ENCODE results near the gene CCN5.
"Not testable (repeated sequence)": the region's sequence is repeated elsewhere in the genome, so short reads cannot be mapped to it uniquely, and the experiment has no call there.

The CCN5 gene, protein sequence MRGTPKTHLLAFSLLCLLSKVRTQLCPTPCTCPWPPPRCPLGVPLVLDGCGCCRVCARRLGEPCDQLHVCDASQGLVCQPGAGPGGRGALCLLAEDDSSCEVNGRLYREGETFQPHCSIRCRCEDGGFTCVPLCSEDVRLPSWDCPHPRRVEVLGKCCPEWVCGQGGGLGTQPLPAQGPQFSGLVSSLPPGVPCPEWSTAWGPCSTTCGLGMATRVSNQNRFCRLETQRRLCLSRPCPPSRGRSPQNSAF

DNA sequence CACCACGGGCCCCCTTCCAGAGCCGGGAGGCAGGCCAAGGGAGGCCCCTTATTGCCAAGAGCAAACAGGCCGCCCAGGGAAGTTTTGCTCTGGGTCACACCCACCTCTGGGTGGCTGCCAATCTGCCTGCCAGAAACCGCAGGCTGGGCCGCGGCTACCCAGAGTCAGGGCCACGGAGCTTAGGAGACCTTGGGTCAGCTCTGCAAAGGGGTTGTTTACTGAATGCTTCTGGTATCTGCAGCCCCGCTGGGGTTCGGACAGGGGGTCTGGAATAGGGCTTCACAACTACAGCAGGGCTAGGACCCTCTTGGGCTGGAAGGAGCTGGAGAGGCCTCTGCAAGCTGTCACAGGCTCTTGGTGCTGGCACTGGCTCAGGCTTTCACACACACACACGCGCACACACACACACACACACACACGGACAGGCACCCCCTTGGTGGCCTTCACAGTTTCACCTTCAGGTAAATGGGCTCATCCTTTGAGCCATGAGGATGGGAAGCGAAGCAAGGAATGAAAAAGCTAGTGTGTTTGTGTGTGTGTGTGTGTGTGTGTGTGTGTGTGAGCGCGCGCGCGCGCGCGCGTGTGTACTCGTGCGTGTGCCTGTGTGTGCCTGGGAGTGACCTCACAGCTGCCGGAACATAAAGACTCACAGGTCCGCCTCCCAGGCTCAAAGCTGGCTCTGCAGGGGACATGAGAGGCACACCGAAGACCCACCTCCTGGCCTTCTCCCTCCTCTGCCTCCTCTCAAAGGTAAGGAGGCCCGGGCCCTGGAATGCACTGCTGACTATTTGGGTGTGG, at the start of gene CCN5:
Gene CCN5 (plus strand): TSS at position 669 of the 798 bp plus-strand sequence. CDS start 22 bp downstream, at position 691.
- DNase-seq (ENCODE audit: low read depth in 3 of 3) = no peak

DNA sequence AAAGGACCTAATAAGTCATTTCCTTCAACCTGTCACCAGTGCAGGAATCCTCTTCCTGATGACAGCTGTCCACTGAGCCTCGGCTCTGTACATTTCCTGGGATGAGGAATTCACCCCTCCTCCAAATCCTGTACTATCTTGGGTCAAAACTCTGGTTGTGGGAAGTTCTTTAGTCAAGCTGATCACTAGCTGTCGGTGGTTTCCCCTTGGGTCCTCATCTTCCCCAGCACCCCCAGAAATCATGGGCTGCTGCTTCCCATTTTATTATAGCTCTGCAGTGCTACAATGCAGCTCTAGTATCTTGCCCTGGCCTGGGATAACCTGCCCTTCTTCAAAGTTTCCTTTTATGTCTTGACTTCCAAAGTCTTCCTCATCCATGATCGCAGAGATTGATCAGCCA, 49.1 kb upstream of the CCN5 start:
- DNase-seq (ENCODE audit: low read depth in 3 of 3) = no peak

DNA sequence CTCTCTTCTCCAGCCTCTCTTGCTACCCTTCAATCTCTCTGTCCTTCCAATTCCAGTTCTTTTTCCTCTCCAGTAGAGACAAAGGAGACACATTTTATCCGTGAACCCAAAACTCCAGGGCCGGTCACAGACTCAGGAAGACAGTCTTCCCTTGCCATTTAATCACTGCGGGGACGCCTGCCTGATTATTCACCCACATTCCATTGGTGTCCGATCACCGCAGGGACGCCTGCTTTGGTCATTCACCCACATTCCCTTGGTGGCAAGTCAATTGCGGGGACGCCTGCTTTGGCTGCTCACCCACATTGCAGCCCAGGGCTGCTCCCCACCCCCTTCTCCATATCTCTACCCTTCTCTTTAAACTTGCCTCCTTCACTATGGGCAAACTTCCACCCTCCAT, 44.3 kb upstream of the CCN5 start:
- not testable (repeated sequence) for DNase-seq (ENCODE audit: low read depth in 3 of 3)

DNA sequence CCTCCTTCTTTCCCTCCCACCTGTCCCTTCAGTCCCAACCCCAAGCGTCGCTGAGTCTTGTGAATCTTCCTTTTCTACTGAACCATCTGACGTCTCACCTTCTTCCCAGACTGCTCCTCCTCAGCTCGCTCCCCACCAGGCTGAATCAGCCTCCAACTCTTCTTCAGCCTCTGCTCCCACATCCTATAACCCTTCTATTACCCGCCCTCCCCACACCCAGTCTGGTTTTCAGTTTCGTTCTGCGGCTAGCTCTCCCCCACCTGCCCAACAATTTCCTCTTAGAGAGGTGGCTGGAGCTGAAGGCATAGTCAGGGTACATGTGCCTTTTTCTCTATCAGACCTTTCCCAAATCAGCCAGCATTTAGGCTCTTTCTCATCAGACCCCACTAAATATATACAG, 43.6 kb upstream of the CCN5 start:
- peak; percentile 29 to 59 (median 53) for DNase-seq (ENCODE audit: low read depth in 3 of 3)

DNA sequence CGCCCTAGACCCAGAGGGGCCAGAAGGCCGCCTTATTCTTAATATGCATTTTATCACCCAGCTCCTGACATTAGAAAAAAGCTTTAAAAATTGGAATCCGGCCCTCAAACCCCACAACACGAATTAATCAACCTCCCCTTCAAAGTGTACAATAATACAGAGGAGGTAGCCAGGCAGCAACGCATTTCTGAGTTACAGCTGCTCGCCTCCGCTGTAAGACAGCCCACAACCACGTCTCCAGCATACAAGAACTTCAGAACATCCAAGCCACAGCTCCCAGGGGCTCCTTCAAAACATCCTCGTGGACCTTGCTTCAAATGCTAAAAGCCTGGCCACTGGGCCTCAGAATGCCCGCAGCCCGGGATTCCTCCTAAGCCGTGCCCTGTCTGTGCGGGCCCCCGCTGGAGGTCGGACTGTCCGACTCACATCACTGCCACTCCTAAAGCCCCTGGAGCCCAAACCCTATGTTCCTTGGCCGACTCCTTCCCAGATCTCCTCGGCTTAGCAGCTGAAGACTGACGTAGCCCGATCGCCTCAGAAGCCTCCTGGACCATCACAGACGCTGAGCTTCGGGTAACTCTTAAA, 42.8 kb upstream of the CCN5 start:
- DNase-seq (ENCODE audit: low read depth in 3 of 3) = not testable (repeated sequence)

DNA sequence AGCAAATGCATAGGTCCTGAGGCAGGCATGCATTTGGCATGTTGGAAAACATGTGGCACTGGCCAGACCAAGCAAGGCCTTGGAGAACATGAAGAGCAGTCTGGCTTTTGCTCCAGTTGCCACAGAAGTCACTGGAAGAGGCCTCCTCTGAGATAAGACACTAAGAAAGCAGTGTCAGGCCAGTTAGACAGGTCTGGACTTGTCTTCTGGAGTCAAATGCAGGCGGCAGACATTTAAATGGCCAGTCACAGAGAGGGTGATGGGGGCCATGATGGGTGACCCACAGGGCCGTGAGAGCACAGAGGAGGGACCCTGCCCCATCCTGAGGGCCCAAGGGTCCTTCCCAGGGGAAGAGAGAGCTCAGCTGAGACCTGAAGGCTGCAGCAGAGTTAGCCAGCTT, 36.9 kb upstream of the CCN5 start:
- DNase-seq (ENCODE audit: low read depth in 3 of 3) = no peak

DNA sequence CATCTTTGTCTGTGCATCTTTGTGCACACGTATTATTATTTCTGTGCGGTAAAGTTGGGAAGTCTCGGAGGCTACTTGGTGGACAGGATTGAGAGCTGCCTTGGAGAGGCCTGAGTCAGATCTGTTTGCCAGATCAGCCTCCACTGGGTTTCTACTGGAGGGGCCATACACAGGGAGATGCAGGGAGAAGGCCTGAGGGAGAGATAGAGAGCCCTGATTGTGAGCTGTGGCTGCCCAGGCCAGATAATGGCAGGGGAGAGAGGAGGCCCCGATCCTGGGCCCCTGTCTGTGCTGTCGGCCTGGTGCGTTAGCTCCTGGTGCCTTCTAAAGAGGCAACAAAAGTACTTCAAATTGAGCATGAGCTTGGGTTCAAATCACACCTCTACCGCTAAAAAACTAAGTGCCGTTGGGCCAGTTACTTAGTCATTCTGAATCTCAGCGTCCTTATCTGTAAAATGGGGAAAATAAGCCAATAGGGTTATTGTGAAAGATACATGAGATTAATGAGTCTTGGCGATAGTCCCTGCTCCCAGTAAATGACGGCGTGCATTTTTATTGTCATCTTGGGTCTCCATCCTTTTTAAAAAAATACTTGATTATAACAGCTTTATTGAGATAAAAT, 36.1 kb upstream of the CCN5 start:
- no peak for DNase-seq (ENCODE audit: low read depth in 3 of 3)

DNA sequence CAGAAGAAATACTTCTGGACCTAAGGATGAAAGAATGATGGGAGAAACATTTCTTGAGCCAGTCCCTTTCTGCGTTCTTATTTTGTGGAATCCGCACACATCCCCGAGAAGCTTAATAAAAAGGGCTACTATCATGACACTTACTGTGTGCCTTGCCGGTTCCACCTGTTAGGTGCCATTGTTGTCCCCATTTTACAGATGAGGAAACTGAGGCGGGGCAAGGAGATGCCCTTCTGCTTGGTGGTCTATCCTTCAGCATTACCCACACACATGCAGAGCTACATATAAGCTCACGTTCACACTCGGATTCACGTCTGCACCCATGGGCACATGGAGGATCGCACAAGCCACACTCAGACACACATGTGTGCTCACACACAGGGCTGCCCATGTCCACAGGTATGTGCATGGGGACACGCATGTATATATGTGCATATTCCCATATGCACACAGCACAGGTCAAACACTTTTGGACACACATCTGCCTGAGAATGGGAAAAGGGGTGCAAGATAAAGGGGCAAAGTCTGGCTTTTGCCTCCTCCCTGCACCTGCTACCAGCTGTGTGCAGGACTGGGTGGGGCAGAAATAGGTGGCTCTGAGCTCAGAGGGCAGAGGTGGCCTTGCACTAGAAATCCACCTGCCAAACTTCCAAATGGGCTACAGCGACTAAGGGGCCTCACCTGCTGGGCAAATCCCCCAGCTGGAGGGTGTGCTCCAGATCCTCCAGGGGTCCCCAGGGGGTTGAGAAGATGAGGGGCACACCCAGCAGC, 33.2 kb upstream of the CCN5 start:
- DNase-seq (ENCODE audit: low read depth in 3 of 3) = no peak

DNA sequence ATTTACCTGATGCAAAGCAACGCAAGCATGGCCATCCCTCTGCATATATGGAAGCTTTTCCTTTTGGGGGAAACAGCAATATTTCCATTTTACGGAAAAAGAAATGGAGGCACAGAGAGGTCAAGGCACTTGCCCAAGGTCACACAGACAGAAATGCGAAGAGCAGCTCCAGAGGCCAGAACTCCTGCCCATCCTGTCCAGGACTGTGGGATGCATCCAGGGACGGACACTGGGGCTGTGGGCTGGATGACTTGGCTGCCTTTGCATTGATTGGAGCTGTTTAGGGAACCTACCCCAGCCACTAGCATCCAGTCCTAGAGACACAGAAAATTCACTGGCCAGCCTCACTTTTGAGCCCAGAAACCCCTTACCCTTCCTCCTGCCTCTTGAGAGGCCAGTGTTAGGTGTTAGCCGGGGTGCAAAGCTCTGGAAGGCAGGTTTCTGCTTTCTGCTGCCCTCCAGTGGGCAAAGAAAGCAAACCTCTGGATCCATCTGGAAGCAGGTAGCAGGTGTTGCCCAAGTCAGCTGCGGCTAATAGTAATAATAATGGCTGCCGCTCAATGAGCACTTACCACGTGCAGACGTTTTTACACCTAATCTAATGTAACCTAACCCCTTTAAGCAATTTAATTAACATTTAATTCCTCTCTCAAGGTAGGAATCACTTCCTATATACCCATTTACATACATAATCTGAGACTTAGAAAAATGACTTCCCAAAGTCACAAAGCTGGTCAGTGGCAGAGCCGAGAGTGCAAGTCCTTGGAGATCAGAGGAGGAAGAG, 31.7 kb upstream of the CCN5 start:
- peak; percentile 5 to 50 (median 29) for DNase-seq (ENCODE audit: low read depth in 3 of 3)

DNA sequence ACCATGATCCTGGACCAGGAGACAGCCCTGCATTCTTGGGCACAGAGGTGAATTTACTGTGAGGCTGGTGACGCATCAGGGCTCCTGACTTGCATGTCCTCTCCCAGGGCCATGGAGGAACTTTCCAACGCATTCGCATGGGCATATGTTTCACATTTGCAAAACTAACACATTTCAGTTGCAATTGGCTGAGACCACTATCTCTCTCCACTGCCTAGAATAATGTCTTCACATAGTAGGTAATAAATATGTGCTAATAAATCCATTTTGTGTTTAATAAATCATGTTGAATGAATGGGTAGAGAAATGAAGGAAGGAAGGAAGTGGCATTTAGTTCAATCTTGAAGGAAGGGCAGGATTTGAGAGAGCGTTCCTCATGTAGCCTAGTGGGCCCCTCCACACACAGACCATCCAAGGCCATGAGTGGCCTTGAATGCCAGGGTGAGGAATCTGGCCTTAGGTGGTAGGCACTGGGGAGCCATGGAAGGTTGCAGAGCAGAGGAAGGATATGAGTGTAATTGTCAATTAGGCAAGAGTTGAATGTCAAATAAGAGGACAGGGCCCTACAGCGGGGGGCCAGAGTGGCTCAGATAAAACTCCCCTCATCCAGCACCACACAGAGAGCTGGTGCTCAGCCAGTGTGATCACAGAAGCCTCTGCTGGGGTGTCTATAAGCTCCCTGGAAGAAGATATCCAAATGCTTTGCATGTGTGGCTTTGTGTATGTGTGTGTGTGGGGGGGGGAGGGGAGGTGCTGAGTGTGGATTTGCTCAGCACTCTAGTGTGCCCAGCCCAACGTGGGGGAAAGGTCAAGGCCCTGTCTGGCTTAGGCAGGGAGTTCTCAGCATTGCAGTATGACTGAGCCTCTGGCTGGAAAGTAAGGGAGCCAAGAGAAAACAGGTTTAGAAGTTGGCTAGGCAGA, 30.9 kb upstream of the CCN5 start:
- DNase-seq (ENCODE audit: low read depth in 3 of 3) = no peak

DNA sequence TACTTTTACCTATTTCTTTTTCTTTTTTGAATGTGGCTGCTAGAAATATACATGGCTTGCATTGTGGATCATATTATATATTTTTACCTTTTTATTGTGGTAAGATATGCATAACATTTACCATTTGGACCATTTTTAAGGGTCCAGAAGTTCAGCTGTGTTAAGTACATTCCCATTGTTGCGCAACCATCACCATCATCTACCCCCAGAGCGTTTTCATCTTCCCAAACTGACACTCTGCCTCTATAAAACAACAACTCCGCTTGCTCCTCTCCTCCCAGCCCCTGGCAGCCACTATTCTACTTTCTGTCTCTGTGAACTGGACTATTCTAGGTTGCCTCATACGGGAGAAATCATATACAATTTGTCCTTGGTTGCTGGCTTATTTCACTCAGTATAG, 28.2 kb upstream of the CCN5 start:
- DNase-seq (ENCODE audit: low read depth in 3 of 3) = no peak

DNA sequence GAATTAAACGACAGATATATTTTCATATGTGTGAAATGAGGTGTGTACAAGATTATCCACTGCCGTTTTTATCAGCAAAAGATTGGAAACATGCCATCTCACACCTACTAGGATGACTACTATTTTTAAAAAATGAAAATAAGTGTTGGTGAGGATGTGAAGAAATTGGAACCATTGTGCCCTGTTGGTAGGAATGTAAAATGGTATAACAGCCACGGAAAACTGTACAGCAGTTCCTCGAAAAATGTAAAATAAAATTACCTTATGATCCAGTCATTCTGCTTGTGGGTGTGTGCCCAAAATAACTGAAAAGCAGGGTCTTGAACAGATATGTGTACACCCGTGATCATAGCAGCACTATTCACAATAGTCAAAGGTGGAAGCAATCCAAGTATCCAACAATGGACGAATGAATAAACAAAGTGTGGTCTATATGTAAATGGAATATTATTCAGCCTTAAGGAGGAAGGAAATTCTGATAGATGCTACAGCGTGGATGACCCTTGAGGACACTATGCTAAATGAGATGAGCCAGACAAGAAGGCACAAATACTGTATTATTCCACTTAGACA, 27.0 kb upstream of the CCN5 start:
- DNase-seq (ENCODE audit: low read depth in 3 of 3) = no peak

DNA sequence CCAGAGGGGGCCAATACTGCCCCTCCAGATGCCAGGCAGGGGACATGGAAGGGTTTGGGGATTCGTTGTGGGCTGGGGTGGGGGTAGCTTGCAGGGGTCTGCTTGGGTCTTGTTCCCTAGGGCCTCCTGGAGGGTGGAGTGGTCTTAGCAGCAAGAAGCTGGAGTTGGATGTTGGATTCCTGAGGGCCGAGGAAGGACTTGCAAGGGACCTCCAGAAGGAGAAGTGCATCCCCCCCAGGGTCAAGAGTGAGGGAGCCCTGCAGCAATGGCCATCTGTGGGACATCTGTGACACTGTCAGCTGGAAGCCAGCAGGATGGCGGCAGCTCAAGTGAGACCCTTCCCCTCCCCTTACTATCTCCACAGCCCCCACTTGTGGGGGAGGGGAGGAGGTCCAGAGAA, 25.4 kb upstream of the CCN5 start:
- no peak for DNase-seq (ENCODE audit: low read depth in 3 of 3)

DNA sequence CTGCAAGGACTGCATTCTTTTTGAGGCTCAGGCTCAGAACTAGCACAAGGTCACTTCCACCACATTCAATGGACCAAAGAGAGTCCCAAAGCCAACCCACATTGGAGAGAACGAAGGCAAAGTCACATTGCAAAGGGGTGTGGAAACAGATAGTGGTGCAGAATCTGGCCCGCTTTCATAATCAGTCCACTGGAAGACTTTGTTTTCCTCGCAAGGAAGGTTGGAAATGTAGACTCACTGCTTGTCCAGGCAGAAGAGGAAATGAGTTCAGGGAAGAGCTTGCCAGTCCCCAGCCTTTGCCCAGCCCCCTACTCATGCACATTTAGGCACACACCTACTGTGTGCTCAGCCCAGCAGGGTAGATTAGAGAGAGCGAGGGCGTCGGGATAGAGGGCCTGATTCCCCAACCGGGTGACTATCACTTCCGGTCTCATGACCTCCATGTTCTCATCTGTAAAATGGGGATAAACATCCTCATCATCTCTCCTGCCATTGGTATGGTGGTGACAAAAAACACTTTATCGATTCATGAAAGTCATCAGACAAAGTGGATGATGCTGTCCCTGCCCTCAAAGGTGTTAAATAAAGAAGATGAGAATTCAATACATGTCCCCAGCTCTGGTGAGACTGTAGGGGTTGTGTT, 24.3 kb upstream of the CCN5 start:
- DNase-seq (ENCODE audit: low read depth in 3 of 3) = no peak

DNA sequence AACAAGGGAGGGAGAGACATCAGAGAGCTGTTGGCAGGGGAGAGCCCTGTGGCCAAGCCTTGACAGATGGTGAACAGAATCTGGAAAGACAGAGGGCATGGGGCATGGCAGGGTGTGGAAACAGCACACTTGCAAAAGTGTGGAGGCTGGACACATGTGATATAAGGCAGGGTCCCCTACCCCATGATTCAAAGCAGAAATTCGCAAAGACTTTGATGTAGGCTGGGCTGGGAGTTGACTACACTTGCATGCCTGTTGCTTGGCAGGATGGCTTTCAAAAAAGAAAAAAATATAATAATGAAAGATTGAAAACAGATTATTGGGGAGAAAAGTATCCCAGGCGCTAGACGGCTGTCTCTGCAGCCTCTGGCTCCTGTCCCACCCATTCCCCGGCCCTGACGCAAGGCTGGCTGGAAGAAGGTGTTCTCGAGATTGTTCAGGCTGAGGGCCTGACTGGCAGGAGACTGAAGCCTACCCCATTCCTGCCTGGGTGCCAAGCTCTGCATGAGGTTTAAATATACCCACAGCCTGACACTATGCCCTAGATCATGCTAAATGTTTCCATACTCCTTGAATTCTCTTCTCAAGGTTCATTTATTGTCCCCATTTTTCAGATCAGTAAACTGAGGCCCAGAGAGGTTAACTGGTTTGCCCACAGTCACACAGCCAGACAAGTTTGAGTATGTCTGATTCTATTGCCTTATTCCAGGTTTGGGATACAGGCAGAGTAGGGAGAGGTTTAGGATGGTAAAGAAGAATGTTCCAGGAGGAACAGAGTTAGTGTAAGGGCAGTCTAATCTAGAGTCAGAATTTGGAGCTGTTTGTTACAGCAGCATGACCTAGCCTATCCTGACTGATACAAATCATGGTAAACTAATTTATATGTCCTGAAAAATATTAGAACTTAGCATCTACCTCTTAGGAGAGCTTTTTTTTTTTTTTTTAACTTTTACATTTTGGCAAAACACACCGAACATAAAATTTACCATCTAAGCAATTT, 23.4 kb upstream of the CCN5 start:
- no peak for DNase-seq (ENCODE audit: low read depth in 3 of 3)

DNA sequence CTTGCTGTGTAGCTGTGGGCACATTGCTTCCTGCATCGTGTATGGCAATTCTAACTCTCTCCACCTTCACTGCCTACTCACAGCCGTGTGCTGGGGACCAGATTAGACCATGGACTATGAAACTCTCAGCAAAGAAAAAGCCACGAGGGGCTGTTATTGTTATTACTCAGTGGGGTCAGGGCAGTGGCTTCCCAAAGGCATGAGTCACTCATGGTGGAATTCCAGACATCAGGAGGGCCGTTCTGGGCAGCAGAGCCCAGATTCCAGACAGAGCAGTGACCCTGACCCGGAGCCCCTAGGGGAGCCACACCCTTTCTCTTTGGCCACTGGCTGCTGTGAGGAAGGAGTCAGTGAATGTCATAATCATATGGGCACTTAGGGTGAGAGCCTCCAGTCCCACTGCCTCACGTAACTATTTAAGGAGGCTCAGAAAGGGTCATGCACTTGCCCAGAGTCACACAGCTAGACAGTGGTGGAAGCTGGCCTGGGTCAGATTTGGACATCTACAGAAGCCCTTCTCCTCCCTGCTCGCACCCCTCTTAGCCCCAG, 22.2 kb upstream of the CCN5 start:
- no peak for DNase-seq (ENCODE audit: low read depth in 3 of 3)

DNA sequence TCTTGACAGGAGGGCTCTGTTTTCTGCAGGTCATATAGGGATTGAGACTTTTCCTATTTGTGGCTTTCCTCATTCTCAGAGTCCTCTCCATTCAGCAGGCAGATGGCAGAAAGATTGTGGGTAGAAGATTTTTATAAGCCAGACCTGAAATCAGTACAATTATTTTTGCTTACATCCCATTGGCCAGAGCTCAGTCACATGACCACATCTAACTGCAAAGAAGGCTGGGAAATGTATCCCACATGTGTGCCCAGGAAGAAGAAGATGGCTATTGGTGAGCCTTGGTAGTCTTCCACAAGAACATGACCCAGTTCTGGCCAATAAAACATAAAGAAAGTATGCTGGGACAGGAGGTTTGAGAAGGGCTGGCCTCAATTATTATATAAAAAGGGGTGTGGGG, 21.5 kb upstream of the CCN5 start:
- DNase-seq (ENCODE audit: low read depth in 3 of 3) = no peak

All from stimulated activated CD4-positive, alpha-beta T cell treated with anti-CD3 and anti-CD28 coated beads, TNF-alpha, amount 100 ng/mL, for 4 hours (primary cell).